H1 (cell line): Measurements from ENCODE around the gene MTR. TPM values are rescaled to one million over a fixed set of nuclear protein-coding genes. Genes with fewer than 3 reads are reported as not detected.

Experiments used
- CREB1 ChIP-seq: IDR thresholded peaks from 2 replicates; pipeline ENCODE4 v1.6.1; 2012; ENCODE audit warnings: inconsistent platforms
- MAFK ChIP-seq: IDR thresholded peaks from 2 replicates; pipeline ENCODE4 v1.6.1; 2012; ENCODE audit warnings: low read depth, mild to moderate bottlenecking, improper control_type of control experiment, low read length
- RNF2 ChIP-seq: fragments of 200-900, 300-1000 bp; sonication (generic); IDR thresholded peaks from 2 replicates; pipeline ENCODE4 v1.7.1; 2016; ENCODE audit warnings: borderline replicate concordance, low read depth, mild to moderate bottlenecking, antibody characterized with exemption, low read length; ENCODE audit not compliant: poor library complexity, severe bottlenecking; ENCODE audit errors: missing control alignments
- SRF ChIP-seq: IDR thresholded peaks from 2 replicates; pipeline ENCODE4 v1.6.1; 2011; ENCODE audit warnings: mild to moderate bottlenecking, low read depth, low read length, moderate library complexity
- YY1 ChIP-seq: IDR thresholded peaks from 2 replicates; pipeline ENCODE4 v1.6.1; 2011; ENCODE audit warnings: low read depth, mild to moderate bottlenecking, low read length
- polyA plus RNA-seq, 7 experiments: library from polyadenylated mRNA; depleted of rRNA in 3 of 7; stranded (reverse) in 5 of 7; unstranded in 2 of 7; fragments of >200 nt in 5 of 7; fragments of 200-250 nt in 2 of 7; gene quantifications; 1 replicate in 5 of 7; 2 replicates in 1 of 7; 4 replicates in 1 of 7; pipeline versions ENCODE4 v1.2.1 to v1.2.3, GENCODE V29; 2011 to 2013; ENCODE audit warnings: missing spikeins in 2 of 7, mixed read lengths in 2 of 7
- total RNA-seq: library from RNA; stranded (reverse); fragmentation: NEBNext Ultra II Directional; extraction: Animal tissue kit (Norgen Biotek cat#: 25700); gene quantifications from 2 replicates; pipeline ENCODE4 v1.2.1, GENCODE V29; 2021

MTR gene
- total and polyA plus RNA-seq, 2 of the 8 experiments (the other 6 are each of a cell fraction or from before 2014, with no cell fraction given) = 4.8 to 27.4 TPM

GRCh38 chr1:236750928-236751327 is 44.2 kb upstream of the MTR start (continued):
- TF ChIP-seq CREB1 (no peak), MAFK (no peak), RNF2 (no peak), YY1 (no peak), SRF (no peak)
- TF ChIP-seq, all 59 proteins: peak for 0
